HG02852 (cell line): Measurements from ENCODE around the gene LTBP4.
"Not testable (repeated sequence)": the region's sequence is repeated elsewhere in the genome, so short reads cannot be mapped to it uniquely, and the experiment has no call there.

Source experiments
- ATAC-seq: cut with Tn5 transposase; IDR thresholded peaks from one replicate; pipeline ENCODE4 v1.9.1; 2021; ENCODE audit warnings: mild to moderate bottlenecking, moderate library complexity; ENCODE audit not compliant: unreplicated experiment

The LTBP4 gene

GRCh38 chr19:40571831-40572495 is 29.2 kb upstream of the LTBP4 start:
- no peak for ATAC-seq

GRCh38 chr19:40575326-40575725 is 25.8 kb upstream of the LTBP4 start:
- no peak for ATAC-seq

DNA sequence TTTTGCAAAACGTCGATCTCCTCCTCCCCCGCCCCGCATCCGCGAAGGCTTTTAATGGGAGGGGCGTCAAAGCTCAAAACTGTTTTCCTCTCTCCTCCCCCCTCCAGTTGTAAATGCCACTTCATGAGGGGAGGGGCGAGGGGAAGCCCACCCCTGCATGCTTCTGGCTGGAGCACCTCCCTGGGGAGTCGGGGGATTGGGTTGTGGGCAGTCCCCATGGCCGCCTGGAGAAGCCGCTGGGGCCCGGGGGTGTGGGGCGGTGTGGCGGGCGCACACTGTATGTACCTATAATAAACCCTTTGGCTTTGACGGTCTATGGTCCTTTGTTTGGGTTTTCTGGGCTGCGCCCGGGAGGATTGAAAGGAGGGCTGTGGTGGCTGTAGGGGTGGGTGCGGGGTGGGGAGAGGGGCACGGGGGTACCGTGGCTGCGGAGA is 25.0 kb upstream of the LTBP4 start:
- ATAC-seq = no peak

DNA sequence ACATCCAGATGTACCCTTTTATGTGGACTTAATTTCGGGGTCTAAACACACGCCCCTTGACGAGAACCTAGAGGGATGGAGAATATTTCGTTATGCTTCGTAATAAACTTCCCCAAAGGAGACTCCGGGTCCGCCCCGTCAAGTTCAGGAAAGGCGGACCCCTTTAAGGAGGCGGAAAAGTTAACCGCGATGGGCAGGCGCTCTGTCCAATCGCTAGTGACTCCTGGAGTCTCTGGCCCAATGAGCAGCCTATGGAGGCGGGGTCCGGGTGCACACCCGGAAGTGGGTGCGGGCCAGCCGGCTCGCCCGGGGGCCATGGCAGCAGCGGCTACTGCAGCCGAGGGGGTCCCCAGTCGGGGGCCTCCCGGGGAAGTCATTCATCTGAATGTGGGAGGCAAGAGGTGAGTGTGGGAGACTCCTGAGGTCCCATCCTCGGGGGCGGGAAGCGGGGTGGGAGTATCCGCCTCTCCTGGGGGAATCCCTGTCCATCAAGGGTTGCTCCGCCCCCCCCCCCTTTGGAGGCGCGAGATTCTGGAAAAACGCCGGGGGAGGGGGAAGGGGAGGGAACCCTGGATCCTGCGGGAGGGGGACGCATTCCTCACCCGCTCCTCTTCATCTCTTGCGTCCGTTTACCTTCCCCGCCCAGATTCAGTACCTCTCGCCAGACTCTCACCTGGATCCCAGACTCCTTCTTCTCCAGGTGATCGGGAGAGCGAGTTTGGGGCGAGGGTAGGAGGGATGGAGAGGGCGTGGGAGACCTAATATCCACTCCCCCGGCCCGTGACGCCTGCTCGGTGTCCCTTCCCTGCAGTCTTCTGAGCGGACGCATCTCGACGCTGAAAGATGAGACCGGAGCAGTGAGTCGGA is 24.4 kb upstream of the LTBP4 start, which contains the start of gene SHKBP1:
SHKBP1 (plus strand) TSS at position 289 of the 867 bp plus-strand sequence; CDS start at position 316, 27 bp downstream.
- ATAC-seq = peak; percentile 97

DNA sequence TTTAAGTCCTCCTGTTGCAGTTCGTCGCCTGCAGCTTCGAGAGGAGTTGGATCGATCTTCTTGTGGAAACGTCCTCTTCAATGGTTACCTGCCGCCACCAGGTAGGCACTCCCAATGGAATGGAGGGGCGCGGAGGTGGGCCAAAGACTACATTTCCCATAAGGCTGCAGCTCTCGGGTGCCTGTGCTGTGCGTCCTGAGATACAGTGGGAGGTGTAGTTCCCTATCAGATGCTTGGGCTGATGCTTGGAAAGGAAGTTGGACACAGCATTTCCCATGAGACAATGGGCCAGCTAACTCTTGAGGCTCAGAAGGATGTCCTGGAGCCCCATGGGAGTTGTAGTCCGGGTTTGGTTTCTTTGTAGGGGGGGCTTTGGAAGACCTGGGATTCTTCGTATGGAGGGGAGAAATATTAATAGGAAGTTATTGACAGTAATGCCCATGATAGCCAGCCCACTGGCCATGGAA is 22.7 kb upstream of the LTBP4 start:
- ATAC-seq = no peak

- ATAC-seq = no peak
Measured at GRCh38 chr19:40580619-40581018, 20.6 kb upstream of the LTBP4 start.

GRCh38 chr19:40581531-40581930 is 19.6 kb upstream of the LTBP4 start:
- no peak for ATAC-seq

DNA sequence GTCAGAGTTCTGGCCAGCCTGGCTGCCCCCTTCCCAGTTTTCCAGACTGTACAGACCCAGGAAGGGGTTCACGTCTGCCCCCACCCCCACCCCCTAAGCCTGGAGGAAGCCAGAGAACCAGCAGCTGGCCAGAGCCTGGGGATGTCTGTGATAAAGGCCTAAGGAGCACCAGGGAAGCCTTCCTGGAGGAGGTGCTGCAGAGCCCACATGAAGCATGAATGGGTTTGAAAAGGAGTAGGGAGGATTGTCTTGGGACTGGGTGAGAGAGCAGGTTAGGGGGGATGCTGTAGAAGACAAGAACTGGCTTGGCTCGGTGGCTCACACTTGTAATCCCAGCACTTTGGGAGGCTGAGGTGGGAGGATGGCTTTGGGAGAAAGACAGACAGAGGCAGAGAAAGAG is 18.7 kb upstream of the LTBP4 start:
- no peak for ATAC-seq

DNA sequence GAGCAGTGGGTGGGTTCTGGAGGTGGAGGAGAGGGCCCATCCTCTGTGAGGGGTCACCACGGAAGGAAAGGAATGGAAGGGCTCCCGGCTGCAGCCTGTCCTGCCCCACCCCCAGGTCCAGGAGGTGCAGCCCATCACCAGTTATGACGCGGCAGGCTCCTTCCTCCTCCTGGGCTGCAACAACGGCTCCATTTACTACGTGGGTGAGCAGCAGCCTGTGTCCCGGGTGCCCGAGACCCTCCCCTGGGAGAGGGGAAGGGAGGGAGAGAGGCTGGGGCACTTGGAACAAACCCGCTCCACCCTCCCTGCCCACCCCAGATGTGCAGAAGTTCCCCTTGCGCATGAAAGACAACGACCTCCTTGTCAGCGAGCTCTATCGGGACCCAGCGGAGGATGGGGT is 17.9 kb upstream of the LTBP4 start:
- ATAC-seq = no peak

- no peak for ATAC-seq
Measured at GRCh38 chr19:40584007-40584406, 17.2 kb upstream of the LTBP4 start.

DNA sequence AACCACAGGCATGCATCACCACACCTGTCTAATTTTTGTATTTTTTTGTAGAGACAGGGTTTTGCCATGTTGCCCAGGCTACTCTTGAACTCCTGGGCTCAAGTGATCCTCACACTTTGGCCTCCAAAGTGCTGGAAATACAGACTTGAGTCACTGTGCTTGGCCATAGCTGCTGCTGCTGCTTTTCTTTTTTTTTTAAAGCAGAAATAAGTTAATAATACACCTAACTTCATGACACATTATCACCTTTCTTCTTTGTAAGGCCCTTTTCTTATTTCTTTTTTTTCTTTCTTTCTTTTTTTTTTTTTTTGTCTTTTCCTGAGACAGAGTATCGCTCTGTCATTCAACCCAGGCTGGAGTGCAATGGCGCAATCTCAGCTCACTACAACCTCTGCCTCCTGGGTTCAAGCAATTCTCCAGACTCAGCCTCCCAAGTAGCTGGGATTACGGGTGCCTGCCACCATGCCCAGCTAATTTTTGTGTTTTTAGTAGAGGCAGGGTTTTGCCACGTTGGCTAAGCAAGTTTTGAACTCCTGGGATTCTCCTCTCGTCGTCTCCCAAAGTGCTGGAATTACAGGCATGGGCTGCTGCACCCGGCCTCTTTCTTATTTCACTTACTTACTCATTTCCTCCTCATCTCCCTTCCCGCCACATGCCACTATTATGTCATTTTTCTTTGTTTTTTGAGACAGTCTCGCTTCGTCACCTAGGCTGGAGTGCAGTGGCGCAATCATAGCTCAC is 15.8 kb upstream of the LTBP4 start:
- no peak for ATAC-seq

DNA sequence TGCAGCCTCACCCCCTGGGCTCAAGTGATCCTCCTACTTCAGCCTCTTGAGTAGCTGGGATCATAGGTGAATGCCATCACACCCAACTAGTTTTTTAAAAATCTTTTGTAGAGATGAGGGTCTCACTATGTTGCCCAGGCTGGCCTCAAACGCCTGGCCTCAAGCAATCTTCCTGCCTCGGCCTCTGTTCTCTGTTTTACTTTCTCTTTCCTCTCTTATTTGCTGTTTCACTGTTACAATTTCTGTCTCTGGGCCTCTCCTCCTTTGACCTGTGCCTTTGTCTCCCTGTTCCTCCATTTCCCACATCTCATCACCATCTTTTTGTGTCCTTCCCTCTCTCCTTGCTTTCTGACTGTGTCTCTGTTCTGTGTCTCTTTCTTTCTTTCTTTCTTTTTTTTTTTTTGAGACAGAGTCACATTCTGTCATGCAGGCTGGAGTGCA is 15.2 kb upstream of the LTBP4 start:
- no peak for ATAC-seq

- no peak for ATAC-seq
Measured at GRCh38 chr19:40586611-40587010, 14.6 kb upstream of the LTBP4 start.

GRCh38 chr19:40588110-40588854 is 12.9 kb upstream of the LTBP4 start:
- ATAC-seq = no peak

DNA sequence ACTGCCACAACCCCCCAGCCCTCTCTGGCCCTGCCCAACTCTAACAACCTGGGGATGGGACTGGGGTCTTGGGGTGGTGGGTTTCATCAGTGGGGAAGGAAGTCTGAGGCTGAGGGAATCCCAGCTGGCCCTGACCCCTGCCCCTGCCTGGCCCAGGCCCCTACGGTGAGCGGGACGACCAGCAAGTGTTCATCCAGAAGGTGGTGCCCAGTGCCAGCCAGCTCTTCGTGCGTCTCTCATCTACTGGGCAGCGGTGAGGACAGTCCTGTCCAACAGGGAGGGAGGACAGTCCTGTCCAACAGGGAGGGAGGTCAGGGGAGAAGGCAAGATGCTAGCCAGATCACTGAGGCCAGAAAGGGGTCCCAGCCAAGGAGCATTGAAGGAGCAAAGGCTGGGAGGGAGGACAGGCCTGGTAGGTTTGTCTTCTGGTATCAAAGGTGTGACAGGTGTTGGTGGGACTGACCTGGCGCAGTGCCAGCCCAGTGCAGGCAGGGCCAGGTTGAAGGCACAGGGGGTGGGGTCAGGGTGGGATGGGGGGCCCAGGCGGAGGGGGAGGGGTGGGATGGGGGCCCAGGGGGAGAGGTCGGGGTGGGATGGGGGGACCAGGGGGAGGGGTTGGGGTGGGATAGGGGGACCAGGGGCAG is 12.1 kb upstream of the LTBP4 start:
- ATAC-seq = no peak

DNA sequence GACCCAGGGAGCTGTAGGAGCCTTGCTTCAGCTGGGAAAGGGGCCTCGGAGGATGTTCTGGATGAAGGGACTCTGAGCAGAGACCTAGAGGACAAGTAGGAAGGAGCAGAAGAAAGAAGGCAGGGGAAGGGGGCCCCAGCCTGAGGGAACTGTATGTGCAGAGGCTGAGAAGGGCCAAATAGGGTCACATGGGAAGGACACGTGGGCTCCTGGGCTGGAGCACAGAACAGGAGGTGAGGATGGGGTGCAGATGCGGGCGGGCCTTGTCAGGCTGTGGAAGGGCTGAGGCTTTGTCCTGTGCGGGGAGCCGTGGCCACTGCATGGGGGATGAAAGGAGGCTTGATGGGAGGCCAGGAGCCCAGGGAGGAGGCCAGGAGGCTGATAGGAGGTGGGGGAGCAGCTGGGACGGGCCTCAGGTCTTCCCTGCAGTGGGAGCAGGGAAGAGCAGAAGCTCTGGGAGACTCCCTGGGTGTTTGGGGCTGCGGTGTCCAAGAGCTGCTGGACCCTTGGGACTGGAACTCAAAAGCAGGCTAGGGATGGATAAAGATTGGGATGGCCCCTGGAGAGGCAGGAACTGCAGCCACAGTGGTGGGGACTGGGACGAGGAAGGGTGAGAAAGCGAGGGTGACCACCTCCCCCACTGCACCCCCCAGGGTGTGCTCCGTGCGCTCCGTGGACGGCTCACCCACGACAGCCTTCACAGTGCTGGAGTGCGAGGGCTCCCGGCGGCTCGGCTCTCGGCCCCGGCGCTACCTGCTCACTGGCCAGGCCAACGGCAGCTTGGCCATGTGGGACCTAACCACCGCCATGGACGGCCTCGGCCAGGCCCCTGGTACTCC is 11.4 kb upstream of the LTBP4 start:
- ATAC-seq = no peak

DNA sequence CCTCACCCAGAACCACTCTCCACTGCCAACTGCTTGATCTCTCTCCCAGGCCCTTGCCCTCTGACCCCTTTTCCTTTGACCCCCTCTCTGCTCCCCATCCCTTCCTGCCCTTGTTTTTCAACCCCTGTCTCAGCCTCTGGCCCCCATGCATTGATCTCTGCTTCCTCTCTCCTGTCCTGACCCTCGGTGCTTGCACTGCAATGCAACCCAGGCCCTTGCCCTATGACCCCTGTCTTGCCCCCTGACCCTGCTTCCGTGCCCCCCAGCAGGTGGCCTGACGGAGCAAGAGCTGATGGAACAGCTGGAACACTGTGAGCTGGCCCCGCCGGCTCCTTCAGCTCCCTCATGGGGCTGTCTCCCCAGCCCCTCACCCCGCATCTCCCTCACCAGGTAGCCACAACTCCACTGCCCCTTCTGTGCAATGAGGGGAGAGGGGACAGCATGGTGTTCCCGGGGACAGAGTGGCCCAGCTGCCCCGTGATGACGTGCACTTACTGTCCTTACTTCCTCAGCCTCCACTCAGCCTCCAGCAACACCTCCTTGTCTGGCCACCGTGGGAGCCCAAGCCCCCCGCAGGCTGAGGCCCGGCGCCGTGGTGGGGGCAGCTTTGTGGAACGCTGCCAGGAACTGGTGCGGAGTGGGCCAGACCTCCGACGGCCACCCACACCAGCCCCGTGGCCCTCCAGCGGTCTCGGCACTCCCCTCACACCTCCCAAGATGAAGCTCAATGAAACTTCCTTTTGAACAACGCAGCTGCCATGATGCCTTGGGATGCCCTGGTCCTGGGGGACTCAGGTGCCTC is 10.5 kb upstream of the LTBP4 start:
- no peak for ATAC-seq

DNA sequence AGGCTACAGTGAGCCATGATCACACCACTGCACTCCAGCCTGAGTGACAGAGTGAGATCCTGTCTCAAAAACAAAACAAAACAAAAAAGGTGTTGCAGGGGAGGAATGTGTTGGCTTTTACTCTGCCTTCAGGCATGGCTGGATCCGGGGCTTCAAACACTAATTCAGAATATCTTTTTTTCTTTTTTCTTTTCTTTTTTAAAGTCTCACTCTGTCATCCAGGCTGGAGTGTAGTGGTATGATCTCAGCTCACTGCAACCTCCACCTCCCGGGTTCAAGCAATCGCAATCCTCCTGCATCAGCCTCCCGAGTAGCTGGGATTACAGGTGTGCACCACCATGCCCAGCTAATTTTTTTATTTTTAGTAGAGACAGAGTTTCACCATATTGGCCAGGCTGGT is 9.4 kb upstream of the LTBP4 start:
- not testable (repeated sequence) for ATAC-seq
